Effector CD4-positive, alpha-beta T cell (primary cell): ENCODE results near the gene SLC15A3.
A peak's percentile ranks its signal among the peaks of the same experiment; 100 is the strongest.
"Not testable (repeated sequence)": the region's sequence is repeated elsewhere in the genome, so short reads cannot be mapped to it uniquely, and the experiment has no call there.

Source experiments
- DNase-seq: peaks from one replicate; pipeline ENCODE4 v3.0.0-alpha.2; 2020

The SLC15A3 gene

GRCh38 chr11:60912223-60912850 lies 39.6 kb downstream of the SLC15A3 start:
- DNase-seq: no peak

GRCh38 chr11:60910711-60911380 lies 41.1 kb downstream of the SLC15A3 start:
- no peak for DNase-seq

- no peak for DNase-seq
These were observed 41.7 kb downstream of the SLC15A3 start for GRCh38 chr11:60910281-60910687.

- not testable (repeated sequence) for DNase-seq
These were observed 42.2 kb downstream of the SLC15A3 start for GRCh38 chr11:60909680-60910280.

GRCh38 chr11:60908803-60909202 lies 43.2 kb downstream of the SLC15A3 start:
- DNase-seq: no peak

GRCh38 chr11:60906132-60906972 lies 45.6 kb downstream of the SLC15A3 start, which contains the start of gene PRPF19:
PRPF19 (minus strand) TSS chr11:60906585; CDS start chr11:60906382, 203 bp downstream.
- peak; percentile 99 for DNase-seq

- DNase-seq: no peak
These were observed 46.3 kb downstream of the SLC15A3 start for GRCh38 chr11:60905551-60906113.

- DNase-seq: no peak
These were observed 46.9 kb downstream of the SLC15A3 start for GRCh38 chr11:60905047-60905446.

- no peak for DNase-seq
These were observed 49.4 kb downstream of the SLC15A3 start for GRCh38 chr11:60902625-60903024.

- DNase-seq: no peak
These were observed 51.1 kb downstream of the SLC15A3 start for GRCh38 chr11:60900673-60901404.

GRCh38 chr11:60899977-60900376 lies 52.0 kb downstream of the SLC15A3 start:
- DNase-seq: no peak

- no peak for DNase-seq
These were observed 52.7 kb downstream of the SLC15A3 start for GRCh38 chr11:60899046-60899936.

GRCh38 chr11:60897496-60897895 lies 54.5 kb downstream of the SLC15A3 start:
- no peak for DNase-seq

- DNase-seq: no peak
These were observed 56.3 kb downstream of the SLC15A3 start for GRCh38 chr11:60895687-60896086.

GRCh38 chr11:60891103-60891741 lies 60.8 kb downstream of the SLC15A3 start:
- DNase-seq: no peak

GRCh38 chr11:60890696-60891095 lies 61.3 kb downstream of the SLC15A3 start:
- no peak for DNase-seq

- DNase-seq: no peak
These were observed 62.1 kb downstream of the SLC15A3 start for GRCh38 chr11:60889869-60890311.

GRCh38 chr11:60887556-60887955 lies 64.4 kb downstream of the SLC15A3 start:
- DNase-seq: no peak
